Measurements from ENCODE around the gene NBAS.
"Not testable (repeated sequence)": the region's sequence is repeated elsewhere in the genome, so short reads cannot be mapped to it uniquely, and the experiment has no call there.

The NBAS gene

GRCh38 chr2:15449556-15450236 is 111.4 kb downstream of the NBAS start:
- TF ChIP-seq CTCF (IDR thresholded peaks at IDR 0.05; ENCODE audit: borderline replicate concordance, insufficient read depth, low read depth, low read length): no peak
- no peak overlapping the region for H3K4me3 ChIP-seq (ENCODE audit: low read depth, low read length)

GRCh38 chr2:15448250-15448839 is 112.8 kb downstream of the NBAS start:
- no peak overlapping the region for H3K4me3 ChIP-seq (ENCODE audit: low read depth, low read length)
- no peak for TF ChIP-seq CTCF (IDR thresholded peaks at IDR 0.05; ENCODE audit: borderline replicate concordance, insufficient read depth, low read depth, low read length)

GRCh38 chr2:15447381-15447780 is 113.8 kb downstream of the NBAS start:
- no peak for TF ChIP-seq CTCF (IDR thresholded peaks at IDR 0.05; ENCODE audit: borderline replicate concordance, insufficient read depth, low read depth, low read length)
- no peak overlapping the region for H3K4me3 ChIP-seq (ENCODE audit: low read depth, low read length)

GRCh38 chr2:15446961-15447360 is 114.2 kb downstream of the NBAS start:
- no peak overlapping the region for H3K4me3 ChIP-seq (ENCODE audit: low read depth, low read length)
- TF ChIP-seq CTCF (IDR thresholded peaks at IDR 0.05; ENCODE audit: borderline replicate concordance, insufficient read depth, low read depth, low read length): no peak

GRCh38 chr2:15445891-15446562 is 115.1 kb downstream of the NBAS start:
- no peak overlapping the region for H3K4me3 ChIP-seq (ENCODE audit: low read depth, low read length)
- TF ChIP-seq CTCF (IDR thresholded peaks at IDR 0.05; ENCODE audit: borderline replicate concordance, insufficient read depth, low read depth, low read length): no peak

- H3K4me3 ChIP-seq (ENCODE audit: low read depth, low read length): not testable (repeated sequence)
These were observed 121.2 kb downstream of the NBAS start for GRCh38 chr2:15439768-15440524.

- not testable (repeated sequence) for H3K4me3 ChIP-seq (ENCODE audit: low read depth, low read length)
These were observed 121.8 kb downstream of the NBAS start for GRCh38 chr2:15439366-15439765.

Measured in GM12875 (cell line).